ENCODE measurements around the gene FOCAD. TPM values are rescaled to one million over a fixed set of nuclear protein-coding genes. Genes with fewer than 3 reads are reported as not detected.

Gene FOCAD
- total and polyA plus RNA-seq, 10 of the 15 experiments (the other 5 are each of a cell fraction or from before 2014, with no cell fraction given) = 13.7 to 93.0 (median 41.8) TPM

DNA sequence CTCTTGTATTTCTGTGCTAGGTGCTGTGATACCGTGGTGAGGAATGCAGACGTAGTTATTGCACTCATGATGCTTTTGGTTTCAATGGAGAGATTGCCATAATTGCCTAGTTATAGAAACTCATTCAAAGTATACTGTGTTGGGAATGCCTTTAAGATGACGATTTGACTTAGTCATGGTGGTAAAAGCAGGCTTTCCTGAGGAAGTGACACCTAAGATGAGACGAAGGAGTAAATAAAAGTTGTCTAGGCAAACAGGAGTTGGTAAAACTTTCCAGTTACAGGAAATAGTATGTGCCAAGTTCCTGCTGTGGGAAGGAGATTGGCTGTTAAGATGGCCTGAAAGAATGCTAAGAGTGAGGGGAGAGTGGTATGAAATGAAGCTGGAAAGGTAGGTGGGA, 48.1 kb downstream of the FOCAD start:
- H3K9me3 ChIP-seq (replicated peaks; ENCODE audit: control insufficient read depth, insufficient read depth, low read length) = no peaks in the 10 kb centered on the region
- H3K27me3 ChIP-seq (replicated peaks in 1 of 2; ENCODE audit: control insufficient read depth in 2 of 2, insufficient read depth in 2 of 2, low read length in 1 of 2) = no peaks in the 10 kb centered on the region
- ATAC-seq = no peak
- peaks cover 0 to 3% of the 10 kb centered on the region in 2 experiments; a peak in 1 of 4 replicates for H3K36me3 ChIP-seq (ENCODE audit: control insufficient read depth in 2 of 2, insufficient read depth in 2 of 2, low read length in 1 of 2)
- H2AFZ ChIP-seq (ENCODE audit: control insufficient read depth, low read depth, low read length) = no peak overlapping the region
- CTCF ChIA-PET = no interaction called here
- no TSS peak for BruUV-seq (replicated peaks)
- no peaks in the 10 kb centered on the region; the same call in 1 of the 2 replicates for H3K79me2 ChIP-seq (ENCODE audit: control insufficient read depth, insufficient read depth, low read length)
- no peak overlapping the region for H3K4me3 ChIP-seq
- RAD21 ChIA-PET (ENCODE audit: unreplicated experiment) = no interaction called here
- in situ Hi-C loops (cut with MboI) = no loop called here
- POLR2A ChIA-PET = no interaction called here
- DNase-seq (ENCODE audit: low read depth, low spot score) = no peak
- no peak overlapping the region for H3K9ac ChIP-seq (ENCODE audit: control insufficient read depth, insufficient read depth, low read length)
- intact Hi-C loops (cut with micrococcal nuclease; ENCODE audit: unreplicated experiment) = loop anchor here (5.0 kb wide), 1 partner anchor 110 kb away; the partner anchor contains the start of gene MLLT3
- SMC1A ChIA-PET (ENCODE audit: uncharacterized antibody, unreplicated experiment) = no interaction called here
- H3K27ac ChIP-seq (ENCODE audit: control insufficient read depth, insufficient read depth) = no peak overlapping the region
- H3K4me1 ChIP-seq (ENCODE audit: control insufficient read depth, insufficient read depth, low read length) = no peaks in the 10 kb centered on the region
- no peaks in the 10 kb centered on the region for H4K20me1 ChIP-seq (ENCODE audit: control insufficient read depth, insufficient read depth)
- WGBS (ENCODE audit: insufficient coverage, insufficient replicate concordance, low lambda C conversion rate, missing lambda C conversion rate) = 80% methylated on average over 4 of the region's 4 CpGs
- FAIRE-seq = no peak
- H3K4me2 ChIP-seq (ENCODE audit: control insufficient read depth, insufficient read depth) = no peak overlapping the region
- no peak for TF ChIP-seq IRF4 (IDR thresholded peaks at IDR 0.05; ENCODE audit: low read depth, low read length)
- TF ChIP-seq HCFC1 (IDR thresholded peaks at IDR 0.05; ENCODE audit: low read length) = no peak
- no peak for TF ChIP-seq MEF2B (IDR thresholded peaks at IDR 0.05; ENCODE audit: partially characterized antibody, poor library complexity, severe bottlenecking)
- TF ChIP-seq, protein P1, sequence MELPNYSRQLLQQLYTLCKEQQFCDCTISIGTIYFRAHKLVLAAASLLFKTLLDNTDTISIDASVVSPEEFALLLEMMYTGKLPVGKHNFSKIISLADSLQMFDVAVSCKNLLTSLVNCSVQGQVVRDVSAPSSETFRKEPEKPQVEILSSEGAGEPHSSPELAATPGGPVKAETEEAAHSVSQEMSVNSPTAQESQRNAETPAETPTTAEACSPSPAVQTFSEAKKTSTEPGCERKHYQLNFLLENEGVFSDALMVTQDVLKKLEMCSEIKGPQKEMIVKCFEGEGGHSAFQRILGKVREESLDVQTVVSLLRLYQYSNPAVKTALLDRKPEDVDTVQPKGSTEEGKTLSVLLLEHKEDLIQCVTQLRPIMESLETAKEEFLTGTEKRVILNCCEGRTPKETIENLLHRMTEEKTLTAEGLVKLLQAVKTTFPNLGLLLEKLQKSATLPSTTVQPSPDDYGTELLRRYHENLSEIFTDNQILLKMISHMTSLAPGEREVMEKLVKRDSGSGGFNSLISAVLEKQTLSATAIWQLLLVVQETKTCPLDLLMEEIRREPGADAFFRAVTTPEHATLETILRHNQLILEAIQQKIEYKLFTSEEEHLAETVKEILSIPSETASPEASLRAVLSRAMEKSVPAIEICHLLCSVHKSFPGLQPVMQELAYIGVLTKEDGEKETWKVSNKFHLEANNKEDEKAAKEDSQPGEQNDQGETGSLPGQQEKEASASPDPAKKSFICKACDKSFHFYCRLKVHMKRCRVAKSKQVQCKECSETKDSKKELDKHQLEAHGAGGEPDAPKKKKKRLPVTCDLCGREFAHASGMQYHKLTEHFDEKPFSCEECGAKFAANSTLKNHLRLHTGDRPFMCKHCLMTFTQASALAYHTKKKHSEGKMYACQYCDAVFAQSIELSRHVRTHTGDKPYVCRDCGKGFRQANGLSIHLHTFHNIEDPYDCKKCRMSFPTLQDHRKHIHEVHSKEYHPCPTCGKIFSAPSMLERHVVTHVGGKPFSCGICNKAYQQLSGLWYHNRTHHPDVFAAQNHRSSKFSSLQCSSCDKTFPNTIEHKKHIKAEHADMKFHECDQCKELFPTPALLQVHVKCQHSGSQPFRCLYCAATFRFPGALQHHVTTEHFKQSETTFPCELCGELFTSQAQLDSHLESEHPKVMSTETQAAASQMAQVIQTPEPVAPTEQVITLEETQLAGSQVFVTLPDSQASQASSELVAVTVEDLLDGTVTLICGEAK (IDR thresholded peaks at IDR 0.05; ENCODE audit: borderline replicate concordance) = no peak
- no peak for TF ChIP-seq NRF1 (conservative IDR thresholded peaks at IDR 0.05; ENCODE audit: low read depth, low read length)
- no peak for TF ChIP-seq NR2C2 (IDR thresholded peaks at IDR 0.05; ENCODE audit: borderline replicate concordance, control insufficient read depth, insufficient read length, low read depth)
- no peak for TF ChIP-seq FOXM1 (IDR thresholded peaks at IDR 0.05; ENCODE audit: low read depth, low read length)
- no peak for TF ChIP-seq MTA2 (IDR thresholded peaks at IDR 0.05; ENCODE audit: low read depth)
- TF ChIP-seq, protein P2, sequence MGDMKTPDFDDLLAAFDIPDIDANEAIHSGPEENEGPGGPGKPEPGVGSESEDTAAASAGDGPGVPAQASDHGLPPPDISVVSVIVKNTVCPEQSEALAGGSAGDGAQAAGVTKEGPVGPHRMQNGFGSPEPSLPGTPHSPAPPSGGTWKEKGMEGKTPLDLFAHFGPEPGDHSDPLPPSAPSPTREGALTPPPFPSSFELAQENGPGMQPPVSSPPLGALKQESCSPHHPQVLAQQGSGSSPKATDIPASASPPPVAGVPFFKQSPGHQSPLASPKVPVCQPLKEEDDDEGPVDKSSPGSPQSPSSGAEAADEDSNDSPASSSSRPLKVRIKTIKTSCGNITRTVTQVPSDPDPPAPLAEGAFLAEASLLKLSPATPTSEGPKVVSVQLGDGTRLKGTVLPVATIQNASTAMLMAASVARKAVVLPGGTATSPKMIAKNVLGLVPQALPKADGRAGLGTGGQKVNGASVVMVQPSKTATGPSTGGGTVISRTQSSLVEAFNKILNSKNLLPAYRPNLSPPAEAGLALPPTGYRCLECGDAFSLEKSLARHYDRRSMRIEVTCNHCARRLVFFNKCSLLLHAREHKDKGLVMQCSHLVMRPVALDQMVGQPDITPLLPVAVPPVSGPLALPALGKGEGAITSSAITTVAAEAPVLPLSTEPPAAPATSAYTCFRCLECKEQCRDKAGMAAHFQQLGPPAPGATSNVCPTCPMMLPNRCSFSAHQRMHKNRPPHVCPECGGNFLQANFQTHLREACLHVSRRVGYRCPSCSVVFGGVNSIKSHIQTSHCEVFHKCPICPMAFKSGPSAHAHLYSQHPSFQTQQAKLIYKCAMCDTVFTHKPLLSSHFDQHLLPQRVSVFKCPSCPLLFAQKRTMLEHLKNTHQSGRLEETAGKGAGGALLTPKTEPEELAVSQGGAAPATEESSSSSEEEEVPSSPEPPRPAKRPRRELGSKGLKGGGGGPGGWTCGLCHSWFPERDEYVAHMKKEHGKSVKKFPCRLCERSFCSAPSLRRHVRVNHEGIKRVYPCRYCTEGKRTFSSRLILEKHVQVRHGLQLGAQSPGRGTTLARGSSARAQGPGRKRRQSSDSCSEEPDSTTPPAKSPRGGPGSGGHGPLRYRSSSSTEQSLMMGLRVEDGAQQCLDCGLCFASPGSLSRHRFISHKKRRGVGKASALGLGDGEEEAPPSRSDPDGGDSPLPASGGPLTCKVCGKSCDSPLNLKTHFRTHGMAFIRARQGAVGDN (IDR thresholded peaks at IDR 0.05) = no peak
- no peak for TF ChIP-seq JUNB (IDR thresholded peaks at IDR 0.05)
- no peak for TF ChIP-seq RUNX3 (IDR thresholded peaks at IDR 0.05; ENCODE audit: low read length)
- TF ChIP-seq, protein P3, sequence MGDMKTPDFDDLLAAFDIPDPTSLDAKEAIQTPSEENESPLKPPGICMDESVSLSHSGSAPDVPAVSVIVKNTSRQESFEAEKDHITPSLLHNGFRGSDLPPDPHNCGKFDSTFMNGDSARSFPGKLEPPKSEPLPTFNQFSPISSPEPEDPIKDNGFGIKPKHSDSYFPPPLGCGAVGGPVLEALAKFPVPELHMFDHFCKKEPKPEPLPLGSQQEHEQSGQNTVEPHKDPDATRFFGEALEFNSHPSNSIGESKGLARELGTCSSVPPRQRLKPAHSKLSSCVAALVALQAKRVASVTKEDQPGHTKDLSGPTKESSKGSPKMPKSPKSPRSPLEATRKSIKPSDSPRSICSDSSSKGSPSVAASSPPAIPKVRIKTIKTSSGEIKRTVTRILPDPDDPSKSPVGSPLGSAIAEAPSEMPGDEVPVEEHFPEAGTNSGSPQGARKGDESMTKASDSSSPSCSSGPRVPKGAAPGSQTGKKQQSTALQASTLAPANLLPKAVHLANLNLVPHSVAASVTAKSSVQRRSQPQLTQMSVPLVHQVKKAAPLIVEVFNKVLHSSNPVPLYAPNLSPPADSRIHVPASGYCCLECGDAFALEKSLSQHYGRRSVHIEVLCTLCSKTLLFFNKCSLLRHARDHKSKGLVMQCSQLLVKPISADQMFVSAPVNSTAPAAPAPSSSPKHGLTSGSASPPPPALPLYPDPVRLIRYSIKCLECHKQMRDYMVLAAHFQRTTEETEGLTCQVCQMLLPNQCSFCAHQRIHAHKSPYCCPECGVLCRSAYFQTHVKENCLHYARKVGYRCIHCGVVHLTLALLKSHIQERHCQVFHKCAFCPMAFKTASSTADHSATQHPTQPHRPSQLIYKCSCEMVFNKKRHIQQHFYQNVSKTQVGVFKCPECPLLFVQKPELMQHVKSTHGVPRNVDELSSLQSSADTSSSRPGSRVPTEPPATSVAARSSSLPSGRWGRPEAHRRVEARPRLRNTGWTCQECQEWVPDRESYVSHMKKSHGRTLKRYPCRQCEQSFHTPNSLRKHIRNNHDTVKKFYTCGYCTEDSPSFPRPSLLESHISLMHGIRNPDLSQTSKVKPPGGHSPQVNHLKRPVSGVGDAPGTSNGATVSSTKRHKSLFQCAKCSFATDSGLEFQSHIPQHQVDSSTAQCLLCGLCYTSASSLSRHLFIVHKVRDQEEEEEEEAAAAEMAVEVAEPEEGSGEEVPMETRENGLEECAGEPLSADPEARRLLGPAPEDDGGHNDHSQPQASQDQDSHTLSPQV (IDR thresholded peaks at IDR 0.05) = no peak
- TF ChIP-seq SUZ12 (IDR thresholded peaks at IDR 0.05; ENCODE audit: unreplicated experiment) = no peak
